Transverse colon (tissue), 4 donors: ENCODE measurements around the gene ZBTB20. TPM values are rescaled to one million over a fixed set of nuclear protein-coding genes. Genes with fewer than 3 reads are reported as not detected.

Source experiments
- DNase-seq: peaks from one replicate; pipeline ENCODE4 v3.0.0-alpha.2; 2019
- H3K27ac ChIP-seq, 4 donors: fragments of 200-600 bp; sonication (generic); 2 replicates each; pipeline ENCODE4 v1.5.1; 2016 to 2018; ENCODE audit warnings: inconsistent platforms in 4 of 4
- H3K27me3 ChIP-seq: fragments of 200-600 bp; sonication (generic); 2 replicates; pipeline ENCODE4 v1.5.1; 2017; ENCODE audit warnings: inconsistent platforms
- H3K36me3 ChIP-seq, 4 donors: fragments of 200-600 bp; sonication (generic); 2 replicates each; pipeline ENCODE4 v1.5.1; 2017 to 2019; ENCODE audit warnings: inconsistent platforms in 4 of 4
- H3K4me1 ChIP-seq, 4 donors: fragments of 200-600 bp; sonication (generic); 2 replicates each; pipeline ENCODE4 v1.5.1; 2017 to 2020; ENCODE audit warnings: inconsistent platforms in 4 of 4
- H3K4me3 ChIP-seq, 4 donors: fragments of 200-600 bp; sonication (generic); 1 replicate in 1 of 4; 2 replicates in 3 of 4; pipeline versions ENCODE4 v1.5.1 to v1.6.1; 2017 to 2019; ENCODE audit warnings: inconsistent platforms in 4 of 4
- H3K9me3 ChIP-seq, 2 donors: fragments of 200-600 bp; sonication (generic); 2 replicates each; pipeline ENCODE4 v1.5.1; 2017 to 2019; ENCODE audit warnings: inconsistent platforms in 2 of 2
- CTCF ChIP-seq, 5 experiments: fragments of 200-600 bp in 3 of 5; fragments of 450-650 bp in 2 of 5; sonication (generic) in 3 of 5; IDR thresholded peaks; 1 replicate in 2 of 5; 2 replicates in 3 of 5; pipeline ENCODE4 v1.5.1; 2016 to 2017; ENCODE audit warnings: antibody characterized with exemption in 5 of 5, inconsistent platforms in 3 of 5, mild to moderate bottlenecking in 2 of 5, moderate library complexity in 1 of 5
- EP300 ChIP-seq: sonication (generic); formaldehyde crosslinking; IDR thresholded peaks from one replicate; pipeline ENCODE4 v1.6.1; 2017; ENCODE audit warnings: antibody characterized with exemption, low read depth
- POLR2A ChIP-seq: fragments of 450-650 bp; IDR thresholded peaks from one replicate; pipeline ENCODE4 v1.6.1; 2016; ENCODE audit warnings: antibody characterized with exemption, mild to moderate bottlenecking, moderate library complexity
- POLR2AphosphoS5 ChIP-seq, 3 donors: sonication (generic); formaldehyde crosslinking; IDR thresholded peaks; one replicate each; pipeline ENCODE4 v1.6.1; 2016; ENCODE audit warnings: antibody characterized with exemption in 3 of 3
- WGBS, 2 donors: methylation state at CpG; one replicate each; pipeline ENCODE4 v1.1.5; 2018; ENCODE audit warnings: low coverage in 1 of 2; 5-methylcytosine and 5-hydroxymethylcytosine counted together
- in situ Hi-C, 4 donors: fragments of 200-750 bp; cut with MboI; loops; one replicate each; pipeline versions ENCODE4 v1.15.0 to v1.15.1; 2017; ENCODE audit warnings: low sequenced_read_pairs in 3 of 4, low pct_ligation_motif_present in 1 of 4, low pct_unique_long_range_greater_than_20kb in 1 of 4
- intact Hi-C: fragments of 100-400 bp; cut with DNase I; formaldehyde crosslinking; loops from one replicate; pipeline ENCODE4 v1.15.1; 2023; ENCODE audit warnings: low total_unique reads
- total RNA-seq, 4 donors: library from RNA; depleted of rRNA; stranded (reverse); fragments of >200 nt; gene quantifications; one replicate each; pipeline ENCODE4 v1.1.0, GENCODE V29; 2016

The ZBTB20 gene
- total RNA-seq, 4 donors from 2014 or later, result 44.6 to 50.5 (median 46.4) TPM

- TF ChIP-seq POLR2A, result no peak
- no peak for TF ChIP-seq EP300
- no peak for TF ChIP-seq POLR2AphosphoS5 (IDR thresholded peaks at IDR 0.05)
- TF ChIP-seq CTCF (IDR thresholded peaks at IDR 0.05), result no peak
- no peaks in the 10 kb centered on the region for H3K9me3 ChIP-seq
- H3K4me1 ChIP-seq, result peaks cover 0 to 6% (median 0%) of the 10 kb centered on the region in 4 donors
- DNase-seq, result no peak
- no peaks in the 10 kb centered on the region for H3K36me3 ChIP-seq
- no peak overlapping the region for H3K27ac ChIP-seq
- intact Hi-C loops (no loop called here), in situ Hi-C loops (loop anchor here in 3 of 4 donors (25.0 kb wide), 2 partner anchors 248 to 848 kb away; no protein-coding TSS in a partner anchor)
- H3K4me3 ChIP-seq, result no peak overlapping the region
- no peaks in the 10 kb centered on the region for H3K27me3 ChIP-seq
- WGBS, 2 donors, result 72 to 84% methylated on average over 2 of the region's 2 CpGs
These were observed 307.6 kb downstream of the ZBTB20 start for GRCh38 chr3:114839476-114839875.

- intact Hi-C loops (no loop called here), in situ Hi-C loops (loop anchor here in 3 of 4 donors (25.0 kb wide), 2 partner anchors 249 to 849 kb away; no protein-coding TSS in a partner anchor)
- H3K27me3 ChIP-seq, result no peaks in the 10 kb centered on the region
- no peak for DNase-seq
- peaks cover 0 to 8% (median 0%) of the 10 kb centered on the region in 4 donors for H3K4me1 ChIP-seq
- WGBS, 2 donors, result 63 to 97% methylated on average over 2 of the region's 2 CpGs
- TF ChIP-seq CTCF (IDR thresholded peaks at IDR 0.05) (no peak), POLR2AphosphoS5 (IDR thresholded peaks at IDR 0.05) (no peak), EP300 (no peak), POLR2A (no peak)
- no peak overlapping the region for H3K27ac ChIP-seq
- H3K4me3 ChIP-seq, result no peak overlapping the region
- no peaks in the 10 kb centered on the region for H3K9me3 ChIP-seq
- H3K36me3 ChIP-seq, result no peaks in the 10 kb centered on the region
These were observed 309.1 kb downstream of the ZBTB20 start for GRCh38 chr3:114838025-114838424.

GRCh38 chr3:114834175-114834940, 312.7 kb downstream of the ZBTB20 start:
- Histone ChIP-seq H3K27me3 (no peaks in the 10 kb centered on the region), H3K27ac (no peak overlapping the region), H3K9me3 (no peaks in the 10 kb centered on the region), H3K4me1 (peaks cover 0 to 8% (median 0%) of the 10 kb centered on the region in 4 donors), H3K36me3 (no peaks in the 10 kb centered on the region), H3K4me3 (no peak overlapping the region)
- no peak for TF ChIP-seq POLR2A
- TF ChIP-seq EP300, result no peak
- no peak for TF ChIP-seq CTCF (IDR thresholded peaks at IDR 0.05)
- TF ChIP-seq POLR2AphosphoS5 (IDR thresholded peaks at IDR 0.05), result no peak
- DNase-seq, result no peak
- WGBS, 2 donors, result 58 to 66% methylated on average over 4 to 7 of the region's 7 CpGs
- intact Hi-C loops, result no loop called here
- in situ Hi-C loops, result loop anchor here in 3 of 4 donors (25.0 kb wide), 2 partner anchors 253 to 853 kb away; no protein-coding TSS in a partner anchor

GRCh38 chr3:114831861-114832260, 315.2 kb downstream of the ZBTB20 start:
- no peaks in the 10 kb centered on the region for H3K27me3 ChIP-seq
- no peak overlapping the region for H3K27ac ChIP-seq
- 68 to 86% methylated on average over 1 of the region's 1 CpG for WGBS, 2 donors
- H3K36me3 ChIP-seq, result no peaks in the 10 kb centered on the region
- in situ Hi-C loops, result loop anchor here in 3 of 4 donors (25.0 kb wide), 2 partner anchors 255 to 855 kb away; no protein-coding TSS in a partner anchor
- H3K9me3 ChIP-seq, result no peaks in the 10 kb centered on the region
- intact Hi-C loops, result no loop called here
- TF ChIP-seq EP300 (no peak), POLR2AphosphoS5 (IDR thresholded peaks at IDR 0.05) (no peak), POLR2A (no peak)
- H3K4me3 ChIP-seq, result no peak overlapping the region
- H3K4me1 ChIP-seq, result peaks cover 0 to 8% (median 0%) of the 10 kb centered on the region in 4 donors
- DNase-seq, result no peak
